SK-N-MC (cell line): Measurements from ENCODE around the gene CATSPERB.

Experiments used
- DNase-seq: peaks from one replicate; pipeline ENCODE4 v3.0.0-alpha.2; 2011; ENCODE audit warnings: low read depth, low spot score
- H3K27ac ChIP-seq: fragments of 200-600 bp; sonication (generic); 2 replicates; pipeline ENCODE4 v1.5.1; 2016; ENCODE audit warnings: mixed run types
- H3K36me3 ChIP-seq: fragments of 200-600 bp; sonication (generic); 2 replicates; pipeline ENCODE4 v1.6.1; 2017; ENCODE audit warnings: antibody characterized with exemption, low read length, mixed read lengths; ENCODE audit not compliant: insufficient read depth
- H3K4me3 ChIP-seq: fragments of 200-600 bp; sonication (generic); 2 replicates; pipeline ENCODE4 v1.5.1; 2016
- H3K9ac ChIP-seq: fragments of 200-600 bp; sonication (generic); 2 replicates; pipeline ENCODE4 v1.8.0; 2017; ENCODE audit warnings: mixed run types, mixed read lengths; ENCODE audit not compliant: insufficient read length
- H3K9me3 ChIP-seq: fragments of 200-600 bp; sonication (generic); 2 replicates; pipeline ENCODE4 v1.6.1; 2017; ENCODE audit warnings: low read depth, mild to moderate bottlenecking, antibody characterized with exemption, low read length, moderate library complexity, mixed read lengths
- EZH2 ChIP-seq: fragments of 200-600 bp; sonication (generic); IDR thresholded peaks from one replicate; pipeline ENCODE4 v1.6.1; 2017; ENCODE audit warnings: antibody characterized with exemption
- FOXP2 ChIP-seq: optimal IDR thresholded peaks from 2 replicates; pipeline ENCODE3; 2011; ENCODE audit warnings: mild to moderate bottlenecking, moderate library complexity; ENCODE audit not compliant: insufficient read depth; ENCODE audit errors: extremely low read length, control extremely low read depth
- POLR2AphosphoS5 ChIP-seq: IDR thresholded peaks from 2 replicates; pipeline ENCODE4 v1.6.1; 2012; ENCODE audit warnings: mild to moderate bottlenecking, low read depth, low read length, borderline replicate concordance

CATSPERB gene

GRCh38 chr14:91731986-91732385 lies at the start of gene CATSPERB:
Gene CATSPERB (minus strand): TSS chr14:91732086. CDS start chr14:91729479, 2,607 bp downstream.
- no peaks in the 10 kb centered on the region for H3K36me3 ChIP-seq
- TF ChIP-seq FOXP2: no peak
- TF ChIP-seq POLR2AphosphoS5: no peak
- no peak for TF ChIP-seq EZH2
- DNase-seq: no peak
- no peak within 1 kb of the TSS for H3K4me3 ChIP-seq
- no peak within 1 kb of the TSS for H3K9ac ChIP-seq
- H3K27ac ChIP-seq: no peak within 1 kb of the TSS
- H3K9me3 ChIP-seq: no peaks in the 10 kb centered on the region

DNA sequence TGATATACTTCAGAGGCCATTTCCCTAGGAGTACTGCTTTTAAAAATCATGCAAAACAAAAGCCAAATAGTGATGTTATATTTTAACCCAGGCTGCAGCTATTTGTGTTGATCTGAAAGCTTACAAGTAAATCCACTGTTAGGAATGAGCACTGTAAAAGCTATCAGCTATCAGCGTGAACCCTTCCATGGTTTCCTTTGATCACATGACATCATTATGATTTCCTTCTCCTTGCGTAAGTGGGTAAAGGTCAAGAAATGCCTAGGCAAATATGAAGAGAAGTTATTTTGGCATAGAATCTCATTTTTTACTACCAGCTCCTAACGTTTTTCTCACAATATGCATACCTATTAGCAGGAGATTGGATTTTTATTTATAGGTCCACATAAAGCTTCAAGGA lies 48.6 kb upstream of the CATSPERB start:
- Histone ChIP-seq H3K27ac (no peak overlapping the region), H3K4me3 (no peak overlapping the region), H3K9me3 (no peaks in the 10 kb centered on the region), H3K9ac (no peak overlapping the region), H3K36me3 (no peaks in the 10 kb centered on the region)
- no peak for DNase-seq
- TF ChIP-seq EZH2 (no peak), POLR2AphosphoS5 (no peak), FOXP2 (no peak)

DNA sequence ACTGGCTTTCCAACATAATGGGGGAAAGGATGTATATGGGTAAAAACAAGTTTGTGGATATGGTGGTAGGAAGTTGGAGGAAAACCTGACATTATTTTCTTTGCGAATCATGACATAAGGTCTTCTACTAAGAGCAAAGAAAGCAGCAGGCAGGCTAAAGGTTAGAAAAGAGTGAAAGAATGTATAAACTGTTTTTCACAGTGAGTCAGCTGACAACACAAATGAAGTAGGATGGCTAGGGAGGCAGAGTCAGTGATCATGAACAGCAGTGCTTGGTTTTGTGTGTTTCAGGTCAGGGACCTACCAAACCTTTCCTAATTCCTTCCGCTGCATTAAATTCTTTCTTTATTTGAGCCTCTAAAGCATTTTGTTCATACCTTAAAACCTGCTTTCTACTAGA lies 46.3 kb upstream of the CATSPERB start:
- no peak for TF ChIP-seq FOXP2
- TF ChIP-seq EZH2: no peak
- TF ChIP-seq POLR2AphosphoS5: no peak
- H3K27ac ChIP-seq: no peak overlapping the region
- no peak overlapping the region for H3K4me3 ChIP-seq
- no peak for DNase-seq
- no peaks in the 10 kb centered on the region for H3K36me3 ChIP-seq
- no peak overlapping the region for H3K9ac ChIP-seq
- H3K9me3 ChIP-seq: no peaks in the 10 kb centered on the region

GRCh38 chr14:91774140-91775096 lies 42.5 kb upstream of the CATSPERB start:
- H3K27ac ChIP-seq: no peak overlapping the region
- no peaks in the 10 kb centered on the region for H3K9me3 ChIP-seq
- H3K9ac ChIP-seq: no peak overlapping the region
- no peaks in the 10 kb centered on the region for H3K36me3 ChIP-seq
- DNase-seq: no peak
- H3K4me3 ChIP-seq: no peak overlapping the region
- TF ChIP-seq EZH2 (no peak), POLR2AphosphoS5 (no peak), FOXP2 (no peak)

DNA sequence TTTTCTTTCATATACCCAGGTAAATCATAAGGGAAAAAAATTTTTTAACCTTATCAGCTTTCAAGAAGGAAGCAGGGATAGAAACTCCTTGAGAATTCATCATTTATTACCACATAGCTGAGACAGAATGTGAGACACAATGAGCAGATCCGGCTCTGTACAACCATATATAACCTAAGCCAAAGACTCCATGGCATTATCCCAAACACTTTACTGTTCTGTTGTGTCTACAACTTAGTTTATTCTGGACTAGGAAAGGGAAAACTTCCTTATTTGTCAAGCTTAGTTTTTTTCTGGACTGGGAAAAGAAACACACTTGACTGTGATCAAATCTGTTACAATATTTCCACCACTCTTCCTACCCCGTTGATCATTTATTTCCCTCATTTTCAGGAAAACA lies 38.3 kb upstream of the CATSPERB start:
- Histone ChIP-seq H3K9me3 (no peaks in the 10 kb centered on the region), H3K9ac (no peak overlapping the region), H3K4me3 (no peak overlapping the region), H3K36me3 (no peaks in the 10 kb centered on the region), H3K27ac (no peak overlapping the region)
- TF ChIP-seq EZH2 (no peak), FOXP2 (no peak), POLR2AphosphoS5 (no peak)
- DNase-seq: no peak

- H3K36me3 ChIP-seq: no peaks in the 10 kb centered on the region
- H3K27ac ChIP-seq: no peak overlapping the region
- TF ChIP-seq POLR2AphosphoS5: no peak
- H3K4me3 ChIP-seq: no peak overlapping the region
- no peak overlapping the region for H3K9ac ChIP-seq
- DNase-seq: no peak
- H3K9me3 ChIP-seq: no peaks in the 10 kb centered on the region
Observed at GRCh38 chr14:91755570-91756295, 23.8 kb upstream of the CATSPERB start.

DNA sequence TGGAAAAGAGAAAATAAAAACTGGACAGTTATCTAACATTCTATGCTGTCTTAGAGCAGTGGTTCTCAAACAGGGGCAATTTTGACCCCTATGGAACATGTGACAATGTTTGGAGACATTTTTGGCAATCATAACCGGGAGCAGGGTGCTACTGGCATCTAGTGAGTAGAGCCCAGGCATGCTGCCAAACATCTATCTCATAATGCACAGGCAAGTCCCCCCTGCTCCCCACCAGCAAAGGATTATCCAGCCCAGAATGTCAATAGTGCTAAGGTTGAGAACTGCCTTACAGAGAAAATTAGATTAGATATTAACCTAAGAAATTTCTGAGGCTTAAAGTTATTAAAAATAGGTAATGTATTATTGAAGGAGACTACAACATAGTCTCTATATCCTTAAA lies 22.9 kb upstream of the CATSPERB start:
- H3K36me3 ChIP-seq: no peaks in the 10 kb centered on the region
- H3K9me3 ChIP-seq: no peaks in the 10 kb centered on the region
- no peak overlapping the region for H3K4me3 ChIP-seq
- no peak for DNase-seq
- no peak overlapping the region for H3K27ac ChIP-seq
- no peak overlapping the region for H3K9ac ChIP-seq
- TF ChIP-seq EZH2 (no peak), POLR2AphosphoS5 (no peak), FOXP2 (no peak)

DNA sequence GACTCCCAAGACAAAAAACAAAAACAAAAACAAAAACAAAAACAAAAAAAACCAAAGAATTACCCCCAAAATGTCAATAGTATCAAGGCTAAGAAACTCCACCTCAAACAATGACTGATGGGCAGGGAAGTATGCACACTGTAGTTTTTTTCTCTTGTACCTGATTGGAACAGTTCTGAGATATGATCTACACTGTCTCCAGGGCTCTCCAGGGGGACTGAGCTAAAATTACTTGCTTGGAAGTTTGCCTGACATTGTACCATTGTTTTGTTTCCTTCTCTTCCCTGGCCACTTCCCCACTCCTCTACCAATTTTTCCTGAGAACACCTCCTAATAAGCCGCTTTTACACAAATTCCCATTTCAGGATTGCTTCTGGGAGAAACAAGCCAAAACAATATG lies 22.3 kb upstream of the CATSPERB start:
- no peak for TF ChIP-seq FOXP2
- no peak for TF ChIP-seq EZH2
- TF ChIP-seq POLR2AphosphoS5: no peak
- DNase-seq: no peak
- H3K9ac ChIP-seq: no peak overlapping the region
- no peak overlapping the region for H3K4me3 ChIP-seq
- H3K27ac ChIP-seq: no peak overlapping the region
- no peaks in the 10 kb centered on the region for H3K36me3 ChIP-seq
- no peaks in the 10 kb centered on the region for H3K9me3 ChIP-seq
